GM12878 (cell line): ENCODE measurements around the gene CDH18.

Experiments
- ASH2L ChIP-seq: fragments of 300-600, 200-600 bp; sonication (generic); IDR thresholded peaks from 2 replicates; pipeline ENCODE4 v1.6.1; 2017; ENCODE audit warnings: low read depth, mild to moderate bottlenecking, borderline replicate concordance
- CEBPB ChIP-seq, 2 experiments: fragments of 150-350 bp in 1 of 2; IDR thresholded peaks; 2 replicates each; pipeline ENCODE4 v1.6.1; 2012 to 2014; ENCODE audit warnings: low read depth in 2 of 2, low read length in 2 of 2, borderline replicate concordance in 1 of 2, inconsistent platforms in 1 of 2
- CTCF ChIP-seq, 3 experiments: IDR thresholded peaks in 2 of 3; conservative IDR thresholded peaks in 1 of 3; 2 replicates each; pipeline ENCODE4 v1.5.1; 2011; ENCODE audit warnings: low read depth in 3 of 3, low read length in 3 of 3, mild to moderate bottlenecking in 3 of 3, control low read depth in 2 of 3, moderate library complexity in 2 of 3, inconsistent platforms in 1 of 3, mixed read lengths in 1 of 3; ENCODE audit not compliant: control insufficient read depth in 2 of 3, insufficient read depth in 1 of 3; ENCODE audit errors: extremely low read depth in 1 of 3
- FOXM1 ChIP-seq: IDR thresholded peaks from 2 replicates; pipeline ENCODE4 v1.6.1; 2012; ENCODE audit warnings: low read depth, mild to moderate bottlenecking, inconsistent platforms, low read length, moderate library complexity
- MTA3 ChIP-seq: IDR thresholded peaks from 2 replicates; pipeline ENCODE4 v1.6.1; 2012; ENCODE audit warnings: low read length, inconsistent platforms, borderline replicate concordance
- PBX3 ChIP-seq: IDR thresholded peaks from 2 replicates; pipeline ENCODE4 v1.6.1; 2011; ENCODE audit warnings: mild to moderate bottlenecking, low read depth, low read length, moderate library complexity; ENCODE audit not compliant: insufficient replicate concordance
- POLR2AphosphoS2 ChIP-seq: IDR thresholded peaks from 2 replicates; pipeline ENCODE4 v1.6.1; 2011; ENCODE audit warnings: low read depth, mild to moderate bottlenecking, low read length, improper control_type of control experiment, moderate library complexity
- POLR2AphosphoS5 ChIP-seq: IDR thresholded peaks from 2 replicates; pipeline ENCODE4 v1.6.1; 2011; ENCODE audit warnings: mild to moderate bottlenecking, low read length, inconsistent platforms
- REST ChIP-seq: IDR thresholded peaks from 2 replicates; pipeline ENCODE4 v1.6.1; 2012; ENCODE audit warnings: mild to moderate bottlenecking, low read depth, low read length
- SMC3 ChIP-seq: IDR thresholded peaks from 2 replicates; pipeline ENCODE4 v1.6.1; 2011; ENCODE audit warnings: low read length, improper control_type of control experiment, borderline replicate concordance
- STAT3 ChIP-seq: IDR thresholded peaks from 2 replicates; pipeline ENCODE4 v1.6.1; 2011; ENCODE audit warnings: low read depth, low read length, improper control_type of control experiment

GRCh38 chr5:20000416-20000815, 12.4 kb upstream of the CDH18 start:
- TF ChIP-seq PBX3 (no peak), POLR2AphosphoS2 (no peak), SMC3 (no peak), POLR2AphosphoS5 (no peak), MTA3 (no peak), REST (no peak), CEBPB (IDR thresholded peaks at IDR 0.05; ENCODE audit: borderline replicate concordance in 1 of 2, low read depth in 2 of 2, low read length in 2 of 2) (no peak), ASH2L (no peak), STAT3 (no peak), CTCF (IDR thresholded peaks at IDR 0.05 in 2 of 3, conservative IDR thresholded peaks at IDR 0.05 in 1 of 3; ENCODE audit: control insufficient read depth in 2 of 3, extremely low read depth in 1 of 3, insufficient read depth in 1 of 3, low read depth in 3 of 3, low read length in 3 of 3) (no peak), FOXM1 (no peak)
